22Rv1 (cell line): ENCODE data around the gene PRR19.

Experiments used
- ZFX ChIP-seq: fragments of 450-650 bp; IDR thresholded peaks from 2 replicates; pipeline ENCODE4 v1.6.1; 2017; ENCODE audit warnings: antibody characterized with exemption, borderline replicate concordance
- TF ChIP-seq, protein P1 (sequence below): fragments of 450-650 bp; IDR thresholded peaks from 2 replicates; pipeline ENCODE4 v1.5.1; 2017; ENCODE audit warnings: mild to moderate bottlenecking

DNA sequence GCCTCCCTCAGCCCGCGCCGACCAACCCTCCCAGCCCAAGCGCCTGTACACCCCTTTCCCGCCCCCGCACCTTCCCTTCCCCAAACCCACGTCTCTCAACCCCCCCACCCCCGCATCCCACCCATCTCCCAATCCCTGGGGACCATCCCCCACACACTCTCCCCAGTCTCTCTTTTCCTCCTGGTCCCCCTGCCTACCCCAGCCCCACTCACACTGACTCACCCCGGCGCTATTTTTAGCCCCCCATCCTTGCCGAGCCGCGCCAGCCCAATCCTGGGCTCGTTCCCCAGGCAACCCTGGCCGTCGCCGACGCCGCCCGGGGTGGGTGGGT is 21.2 kb upstream of the PRR19 start:
- TF ChIP-seq, protein P1, sequence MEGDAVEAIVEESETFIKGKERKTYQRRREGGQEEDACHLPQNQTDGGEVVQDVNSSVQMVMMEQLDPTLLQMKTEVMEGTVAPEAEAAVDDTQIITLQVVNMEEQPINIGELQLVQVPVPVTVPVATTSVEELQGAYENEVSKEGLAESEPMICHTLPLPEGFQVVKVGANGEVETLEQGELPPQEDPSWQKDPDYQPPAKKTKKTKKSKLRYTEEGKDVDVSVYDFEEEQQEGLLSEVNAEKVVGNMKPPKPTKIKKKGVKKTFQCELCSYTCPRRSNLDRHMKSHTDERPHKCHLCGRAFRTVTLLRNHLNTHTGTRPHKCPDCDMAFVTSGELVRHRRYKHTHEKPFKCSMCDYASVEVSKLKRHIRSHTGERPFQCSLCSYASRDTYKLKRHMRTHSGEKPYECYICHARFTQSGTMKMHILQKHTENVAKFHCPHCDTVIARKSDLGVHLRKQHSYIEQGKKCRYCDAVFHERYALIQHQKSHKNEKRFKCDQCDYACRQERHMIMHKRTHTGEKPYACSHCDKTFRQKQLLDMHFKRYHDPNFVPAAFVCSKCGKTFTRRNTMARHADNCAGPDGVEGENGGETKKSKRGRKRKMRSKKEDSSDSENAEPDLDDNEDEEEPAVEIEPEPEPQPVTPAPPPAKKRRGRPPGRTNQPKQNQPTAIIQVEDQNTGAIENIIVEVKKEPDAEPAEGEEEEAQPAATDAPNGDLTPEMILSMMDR: no peak
- TF ChIP-seq ZFX: no peak
